ENCODE data around the gene FGFBP2.

The FGFBP2 gene

DNA sequence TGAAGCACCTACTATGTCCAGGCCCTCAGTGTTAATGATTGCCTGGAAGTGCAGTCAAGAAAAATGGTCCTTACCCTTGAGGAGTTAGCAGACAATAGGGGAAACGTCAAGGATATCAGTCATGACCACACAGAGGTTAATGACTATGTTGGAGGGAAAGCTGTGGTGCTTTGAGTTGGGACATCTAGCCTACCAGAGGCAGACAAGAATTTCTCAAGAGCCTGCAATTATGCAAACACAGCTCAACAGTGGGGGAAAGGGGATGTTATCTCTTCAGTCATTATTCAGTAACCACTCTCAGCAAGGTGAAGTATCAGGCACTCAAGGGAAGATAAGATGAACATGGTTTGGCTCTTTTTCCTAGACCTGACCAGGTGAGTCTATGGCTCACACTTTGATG lies 17.5 kb downstream of the FGFBP2 start:
- Histone ChIP-seq H3K4me3 (ENCODE audit: control insufficient read depth in 1 of 7, extremely low read depth in 1 of 7, insufficient read depth in 4 of 7, low read depth in 2 of 7, low read length in 6 of 7) (no peak overlapping the region), H3K9me3 (ENCODE audit: control extremely low read depth in 1 of 5, control insufficient read depth in 4 of 5, insufficient read depth in 2 of 5, low read depth in 1 of 5, low read length in 4 of 5) (no peaks in the 10 kb centered on the region), H3K27ac (ENCODE audit: insufficient read depth in 1 of 2, low read depth in 1 of 2, low read length in 2 of 2, poor library complexity in 1 of 2, severe bottlenecking in 2 of 2) (no peak overlapping the region), H3K36me3 (ENCODE audit: control insufficient read depth in 4 of 4, insufficient read depth in 4 of 4, low read length in 3 of 4) (no peaks in the 10 kb centered on the region), H3K27me3 (replicated peaks in 2 of 5; ENCODE audit: control insufficient read depth in 4 of 5, insufficient read depth in 5 of 5, low read length in 4 of 5) (peaks cover 0 to 3% (median 0%) of the 10 kb centered on the region in 5 experiments), H3K4me1 (ENCODE audit: control extremely low read depth in 1 of 4, control insufficient read depth in 4 of 4, insufficient read depth in 4 of 4, low read length in 3 of 4) (no peaks in the 10 kb centered on the region)
- POLR2A ChIA-PET: no interaction called here
- no peak for DNase-seq
- 80% methylated on average over 1 of the region's 1 CpG for WGBS (ENCODE audit: insufficient coverage)
- CTCF ChIA-PET: interaction anchor here (1.4 kb wide), 1 partner anchor 63 kb away, joined by 4 read pairs; no protein-coding TSS in a partner anchor

DNA sequence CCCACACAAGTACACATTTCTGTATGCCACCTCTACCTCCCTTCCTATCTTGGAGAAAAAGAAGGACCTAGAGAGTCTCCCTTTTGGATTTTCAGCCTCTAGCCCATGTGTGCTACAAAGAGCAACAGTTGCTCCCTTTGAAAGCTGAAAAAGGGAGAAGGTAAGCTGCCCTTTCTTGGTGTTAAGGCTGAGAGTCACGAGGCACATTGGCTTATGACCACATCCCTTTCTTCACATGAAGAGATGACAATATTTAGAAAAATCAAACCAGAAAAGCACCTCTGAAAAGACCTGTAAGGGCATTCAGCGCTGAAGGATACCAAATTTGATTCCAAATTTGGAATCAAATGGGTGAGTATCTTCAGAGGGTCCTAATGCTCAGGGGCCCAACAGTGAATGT lies 18.1 kb downstream of the FGFBP2 start:
- Histone ChIP-seq H3K27me3 (replicated peaks in 2 of 5; ENCODE audit: control insufficient read depth in 4 of 5, insufficient read depth in 5 of 5, low read length in 4 of 5) (peaks cover 0 to 3% (median 0%) of the 10 kb centered on the region in 5 experiments), H3K36me3 (ENCODE audit: control insufficient read depth in 4 of 4, insufficient read depth in 4 of 4, low read length in 3 of 4) (no peaks in the 10 kb centered on the region), H3K4me3 (ENCODE audit: control insufficient read depth in 1 of 7, extremely low read depth in 1 of 7, insufficient read depth in 4 of 7, low read depth in 2 of 7, low read length in 6 of 7) (no peak overlapping the region), H3K4me1 (ENCODE audit: control extremely low read depth in 1 of 4, control insufficient read depth in 4 of 4, insufficient read depth in 4 of 4, low read length in 3 of 4) (no peaks in the 10 kb centered on the region), H3K9me3 (ENCODE audit: control extremely low read depth in 1 of 5, control insufficient read depth in 4 of 5, insufficient read depth in 2 of 5, low read depth in 1 of 5, low read length in 4 of 5) (no peaks in the 10 kb centered on the region), H3K27ac (ENCODE audit: insufficient read depth in 1 of 2, low read depth in 1 of 2, low read length in 2 of 2, poor library complexity in 1 of 2, severe bottlenecking in 2 of 2) (no peak overlapping the region)
- DNase-seq: no peak
- CTCF ChIA-PET: no interaction called here
- WGBS (ENCODE audit: insufficient coverage): 100% methylated on average over 1 of the region's 2 CpGs
- POLR2A ChIA-PET: no interaction called here

DNA sequence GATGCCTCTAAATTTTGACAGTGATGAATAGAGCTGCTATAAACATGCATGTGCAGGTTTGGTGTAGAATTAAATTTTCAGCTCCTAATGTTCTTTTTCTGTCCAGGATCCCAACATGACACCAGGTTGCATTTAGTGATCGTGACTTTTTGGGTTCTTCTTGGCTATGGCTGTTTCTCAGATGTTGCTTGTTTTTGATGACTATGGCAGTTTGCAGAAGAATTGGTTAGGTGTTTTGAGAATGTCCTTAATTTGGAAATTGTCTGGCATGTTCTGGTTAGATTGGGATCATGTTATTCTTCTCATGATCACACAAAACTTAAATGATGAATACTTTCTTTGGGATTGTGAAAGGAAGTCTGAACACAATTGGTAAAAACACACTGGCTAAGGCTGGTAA lies 20.7 kb downstream of the FGFBP2 start:
- no CpG with 5 or more reads among the region's 1 CpG for WGBS (ENCODE audit: insufficient coverage)
- ChIA-PET POLR2A (no interaction called here), CTCF (no interaction called here)
- Histone ChIP-seq H3K27me3 (replicated peaks in 2 of 5; ENCODE audit: control insufficient read depth in 4 of 5, insufficient read depth in 5 of 5, low read length in 4 of 5) (peaks cover 0 to 6% (median 0%) of the 10 kb centered on the region in 5 experiments), H3K9me3 (ENCODE audit: control extremely low read depth in 1 of 5, control insufficient read depth in 4 of 5, insufficient read depth in 2 of 5, low read depth in 1 of 5, low read length in 4 of 5) (no peaks in the 10 kb centered on the region), H3K4me1 (ENCODE audit: control extremely low read depth in 1 of 4, control insufficient read depth in 4 of 4, insufficient read depth in 4 of 4, low read length in 3 of 4) (no peaks in the 10 kb centered on the region), H3K4me3 (ENCODE audit: control insufficient read depth in 1 of 7, extremely low read depth in 1 of 7, insufficient read depth in 4 of 7, low read depth in 2 of 7, low read length in 6 of 7) (no peak overlapping the region), H3K36me3 (ENCODE audit: control insufficient read depth in 4 of 4, insufficient read depth in 4 of 4, low read length in 3 of 4) (no peaks in the 10 kb centered on the region), H3K27ac (ENCODE audit: insufficient read depth in 1 of 2, low read depth in 1 of 2, low read length in 2 of 2, poor library complexity in 1 of 2, severe bottlenecking in 2 of 2) (no peak overlapping the region)
- DNase-seq: no peak

DNA sequence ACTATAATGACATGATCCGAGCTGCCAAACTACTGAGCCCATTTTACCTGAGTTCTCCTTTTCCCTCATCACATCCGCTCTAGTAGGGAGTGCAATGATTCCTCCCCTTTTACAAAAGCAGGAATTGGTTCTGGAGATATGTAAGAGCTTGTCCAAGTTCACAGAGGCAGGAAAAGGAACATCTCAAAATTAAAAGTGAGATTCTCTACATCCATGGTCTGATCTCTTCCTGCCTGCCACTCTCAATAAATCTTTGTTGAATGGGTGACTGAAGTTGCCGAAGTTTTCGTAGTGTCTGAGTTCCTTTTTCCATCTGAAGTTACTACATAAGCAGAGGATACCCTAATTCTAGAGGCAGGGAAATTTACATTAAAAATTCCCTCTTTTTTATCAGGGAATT lies 24.3 kb downstream of the FGFBP2 start, which contains the start of gene FGFBP1:
Gene FGFBP1, minus strand, starts transcription at position 101 of the 400 bp plus-strand sequence. CDS start 2,108 bp downstream, outside the sequence.
- Histone ChIP-seq H3K4me3 (ENCODE audit: control insufficient read depth in 1 of 7, extremely low read depth in 1 of 7, insufficient read depth in 4 of 7, low read depth in 2 of 7, low read length in 6 of 7) (no peak within 1 kb of the TSS), H3K9me3 (ENCODE audit: control extremely low read depth in 1 of 5, control insufficient read depth in 4 of 5, insufficient read depth in 2 of 5, low read depth in 1 of 5, low read length in 4 of 5) (no peaks in the 10 kb centered on the region), H3K27me3 (replicated peaks in 2 of 5; ENCODE audit: control insufficient read depth in 4 of 5, insufficient read depth in 5 of 5, low read length in 4 of 5) (peaks cover 0 to 8% (median 0%) of the 10 kb centered on the region in 5 experiments), H3K27ac (ENCODE audit: insufficient read depth in 1 of 2, low read depth in 1 of 2, low read length in 2 of 2, poor library complexity in 1 of 2, severe bottlenecking in 2 of 2) (no peak within 1 kb of the TSS), H3K36me3 (ENCODE audit: control insufficient read depth in 4 of 4, insufficient read depth in 4 of 4, low read length in 3 of 4) (no peaks in the 10 kb centered on the region), H3K4me1 (ENCODE audit: control extremely low read depth in 1 of 4, control insufficient read depth in 4 of 4, insufficient read depth in 4 of 4, low read length in 3 of 4) (no peaks in the 10 kb centered on the region)
- WGBS (ENCODE audit: insufficient coverage): no CpG with 5 or more reads among the region's 4 CpGs
- CTCF ChIA-PET: interaction anchor here (0.7 to 1.1 kb wide), 4 partner anchors 20 to 459 kb away, joined by 3 to 5 read pairs (median 3); no protein-coding TSS in a partner anchor
- POLR2A ChIA-PET: no interaction called here
- DNase-seq: no peak

DNA sequence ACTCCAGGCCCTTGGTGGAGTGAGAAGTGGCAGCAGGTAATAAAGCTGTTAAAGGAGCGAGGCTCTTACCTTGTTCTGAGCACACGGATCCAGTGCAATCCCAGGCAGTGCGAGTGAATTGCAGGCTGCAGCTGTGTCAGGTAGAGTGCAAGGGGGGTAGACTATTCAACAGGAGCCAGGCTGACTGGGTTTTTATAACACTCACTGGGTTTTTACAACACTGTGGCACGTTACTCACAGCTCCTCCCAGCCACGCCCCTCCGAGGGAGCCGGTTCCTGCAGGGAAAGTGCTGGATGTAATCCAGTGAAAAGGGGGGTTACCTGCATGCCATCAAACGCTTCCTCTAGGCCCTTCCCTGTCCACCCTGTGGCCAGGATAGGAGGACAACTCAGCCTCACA lies 24.8 kb downstream of the FGFBP2 start:
- DNase-seq: no peak
- Histone ChIP-seq H3K9me3 (ENCODE audit: control extremely low read depth in 1 of 5, control insufficient read depth in 4 of 5, insufficient read depth in 2 of 5, low read depth in 1 of 5, low read length in 4 of 5) (no peaks in the 10 kb centered on the region), H3K4me3 (ENCODE audit: control insufficient read depth in 1 of 7, extremely low read depth in 1 of 7, insufficient read depth in 4 of 7, low read depth in 2 of 7, low read length in 6 of 7) (no peak overlapping the region), H3K27ac (ENCODE audit: insufficient read depth in 1 of 2, low read depth in 1 of 2, low read length in 2 of 2, poor library complexity in 1 of 2, severe bottlenecking in 2 of 2) (no peak overlapping the region), H3K4me1 (ENCODE audit: control extremely low read depth in 1 of 4, control insufficient read depth in 4 of 4, insufficient read depth in 4 of 4, low read length in 3 of 4) (no peaks in the 10 kb centered on the region), H3K36me3 (ENCODE audit: control insufficient read depth in 4 of 4, insufficient read depth in 4 of 4, low read length in 3 of 4) (no peaks in the 10 kb centered on the region), H3K27me3 (replicated peaks in 2 of 5; ENCODE audit: control insufficient read depth in 4 of 5, insufficient read depth in 5 of 5, low read length in 4 of 5) (peaks cover 0 to 8% (median 0%) of the 10 kb centered on the region in 5 experiments)
- CTCF ChIA-PET: interaction anchor here (0.9 to 1.1 kb wide), 4 partner anchors 11 to 55 kb away, joined by 3 to 5 read pairs (median 3); no protein-coding TSS in a partner anchor
- WGBS (ENCODE audit: insufficient coverage): 70% methylated on average over 8 of the region's 8 CpGs
- POLR2A ChIA-PET: no interaction called here

DNA sequence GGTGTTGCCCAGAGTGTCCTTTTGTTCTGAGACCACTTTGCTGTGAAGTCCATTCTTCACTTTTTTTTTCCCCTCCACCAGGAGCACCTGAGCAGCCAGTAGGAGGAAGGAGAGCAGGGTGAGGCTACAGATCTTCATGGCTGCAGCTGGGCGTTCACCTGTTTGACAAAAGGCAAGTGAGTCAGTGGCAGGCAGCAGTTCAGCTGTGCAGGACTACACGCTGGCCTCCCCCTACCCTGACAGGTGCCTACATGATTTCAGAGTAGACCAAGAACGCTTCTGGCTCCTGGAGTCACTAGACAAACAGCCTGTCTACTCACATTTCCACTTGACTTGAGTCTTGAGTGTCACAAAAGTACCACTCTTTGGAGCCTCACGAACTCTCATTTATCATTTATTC lies 26.5 kb downstream of the FGFBP2 start:
- no peaks in the 10 kb centered on the region for H3K9me3 ChIP-seq (ENCODE audit: control extremely low read depth in 1 of 5, control insufficient read depth in 4 of 5, insufficient read depth in 2 of 5, low read depth in 1 of 5, low read length in 4 of 5)
- no peak overlapping the region for H3K4me3 ChIP-seq (ENCODE audit: control insufficient read depth in 1 of 7, extremely low read depth in 1 of 7, insufficient read depth in 4 of 7, low read depth in 2 of 7, low read length in 6 of 7)
- no peaks in the 10 kb centered on the region for H3K36me3 ChIP-seq (ENCODE audit: control insufficient read depth in 4 of 4, insufficient read depth in 4 of 4, low read length in 3 of 4)
- 89% methylated on average over 4 of the region's 4 CpGs for WGBS (ENCODE audit: insufficient coverage)
- no peak for DNase-seq
- no peak overlapping the region for H3K27ac ChIP-seq (ENCODE audit: insufficient read depth in 1 of 2, low read depth in 1 of 2, low read length in 2 of 2, poor library complexity in 1 of 2, severe bottlenecking in 2 of 2)
- peaks cover 0 to 5% (median 0%) of the 10 kb centered on the region in 5 experiments for H3K27me3 ChIP-seq (replicated peaks in 2 of 5; ENCODE audit: control insufficient read depth in 4 of 5, insufficient read depth in 5 of 5, low read length in 4 of 5)
- ChIA-PET CTCF (no interaction called here), POLR2A (no interaction called here)
- no peaks in the 10 kb centered on the region for H3K4me1 ChIP-seq (ENCODE audit: control extremely low read depth in 1 of 4, control insufficient read depth in 4 of 4, insufficient read depth in 4 of 4, low read length in 3 of 4)

DNA sequence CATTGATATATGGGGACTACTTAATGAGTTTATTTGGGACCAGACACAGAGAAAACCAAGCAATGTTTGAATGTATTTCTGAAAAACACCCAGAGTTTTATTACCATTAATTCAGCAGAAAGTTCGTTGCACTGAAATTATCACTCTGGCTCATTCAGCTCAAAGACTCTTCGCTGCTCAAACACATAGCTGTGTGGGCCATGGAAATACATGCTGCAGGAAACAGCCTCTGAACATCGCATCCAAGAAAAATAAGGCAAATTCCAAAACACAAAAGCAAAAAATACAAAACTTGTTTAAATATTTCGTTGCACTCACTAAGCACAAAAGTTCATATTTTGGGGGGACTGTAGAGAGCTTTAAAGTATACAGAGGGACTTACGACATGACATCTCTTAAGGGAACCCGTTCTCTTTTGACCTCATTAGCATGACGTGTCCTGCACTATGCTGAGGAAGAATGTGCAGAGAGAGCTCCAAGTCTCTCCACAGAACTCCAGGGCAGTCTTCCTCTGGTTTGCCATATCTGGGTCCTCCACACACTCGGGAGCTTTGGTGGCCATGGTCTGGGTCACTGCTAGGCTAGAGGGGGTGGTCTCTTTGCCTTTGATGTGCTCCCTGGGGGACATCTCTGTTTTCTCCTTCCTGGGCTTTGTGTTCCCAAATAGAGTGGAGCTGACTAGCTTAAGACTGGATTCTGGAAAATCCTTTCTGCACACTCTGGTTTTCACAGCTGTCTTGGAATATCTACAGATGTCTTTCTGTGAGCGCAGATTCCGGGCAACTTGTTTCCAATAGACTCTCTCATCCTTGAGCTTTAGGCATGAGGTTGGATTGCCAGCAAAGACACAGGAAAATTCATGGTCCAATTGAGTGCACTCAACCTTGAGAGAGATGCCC lies 27.2 kb downstream of the FGFBP2 start:
- WGBS (ENCODE audit: insufficient coverage): 90% methylated on average over 9 of the region's 10 CpGs
- CTCF ChIA-PET: interaction anchor here (1.1 kb wide), 1 partner anchor 13 kb away, joined by 4 read pairs; no protein-coding TSS in a partner anchor
- Histone ChIP-seq H3K9me3 (ENCODE audit: control extremely low read depth in 1 of 5, control insufficient read depth in 4 of 5, insufficient read depth in 2 of 5, low read depth in 1 of 5, low read length in 4 of 5) (no peaks in the 10 kb centered on the region), H3K27me3 (replicated peaks in 2 of 5; ENCODE audit: control insufficient read depth in 4 of 5, insufficient read depth in 5 of 5, low read length in 4 of 5) (peaks cover 0 to 5% (median 0%) of the 10 kb centered on the region in 5 experiments), H3K4me1 (ENCODE audit: control extremely low read depth in 1 of 4, control insufficient read depth in 4 of 4, insufficient read depth in 4 of 4, low read length in 3 of 4) (no peaks in the 10 kb centered on the region), H3K4me3 (ENCODE audit: control insufficient read depth in 1 of 7, extremely low read depth in 1 of 7, insufficient read depth in 4 of 7, low read depth in 2 of 7, low read length in 6 of 7) (no peak overlapping the region), H3K36me3 (ENCODE audit: control insufficient read depth in 4 of 4, insufficient read depth in 4 of 4, low read length in 3 of 4) (no peaks in the 10 kb centered on the region), H3K27ac (ENCODE audit: insufficient read depth in 1 of 2, low read depth in 1 of 2, low read length in 2 of 2, poor library complexity in 1 of 2, severe bottlenecking in 2 of 2) (no peak overlapping the region)
- POLR2A ChIA-PET: no interaction called here
- no peak for DNase-seq
